HCT116 (cell line): ENCODE data around the gene PAX5.

Source experiments
- EGR1 ChIP-seq: IDR thresholded peaks from 2 replicates; pipeline ENCODE4 v1.6.1; 2012; ENCODE audit warnings: low read depth
- ELF1 ChIP-seq: IDR thresholded peaks from 2 replicates; pipeline ENCODE4 v1.6.1; 2012; ENCODE audit warnings: low read depth, borderline replicate concordance
- EZH2 ChIP-seq: fragments of 200-600 bp; sonication (generic); IDR thresholded peaks from 2 replicates; pipeline ENCODE4 v1.6.1; 2017; ENCODE audit warnings: antibody characterized with exemption, mixed run types
- FOSL1 ChIP-seq: IDR thresholded peaks from 2 replicates; pipeline ENCODE4 v1.6.1; 2012; ENCODE audit warnings: low read depth
- MAX ChIP-seq: IDR thresholded peaks from 2 replicates; pipeline ENCODE4 v1.6.1; 2012
- POLR2A ChIP-seq: IDR thresholded peaks from 2 replicates; pipeline ENCODE4 v1.7.0; 2011; ENCODE audit warnings: borderline replicate concordance; ENCODE audit not compliant: insufficient read depth, insufficient read length; ENCODE audit errors: extremely low read depth
- POLR2AphosphoS5 ChIP-seq: IDR thresholded peaks from 2 replicates; pipeline ENCODE4 v1.6.1; 2011; ENCODE audit warnings: mild to moderate bottlenecking, low read depth, low read length, moderate library complexity
- RAD21 ChIP-seq: IDR thresholded peaks from 2 replicates; pipeline ENCODE4 v1.6.1; 2012; ENCODE audit warnings: low read depth, mild to moderate bottlenecking
- SRF ChIP-seq: IDR thresholded peaks from 2 replicates; pipeline ENCODE4 v1.6.1; 2012; ENCODE audit warnings: low read depth
- TF ChIP-seq, protein P1 (sequence below), 3 experiments: fragments of 200-600 bp in 1 of 3; sonication (generic) in 1 of 3; IDR thresholded peaks in 2 of 3; conservative IDR thresholded peaks in 1 of 3; 2 replicates each; pipeline ENCODE4 v1.5.1; 2012 to 2017; ENCODE audit warnings: low read depth in 2 of 3, low read length in 2 of 3, antibody characterized with exemption in 1 of 3, borderline replicate concordance in 1 of 3, control low read depth in 1 of 3, mild to moderate bottlenecking in 1 of 3, mixed read lengths in 1 of 3, mixed run types in 1 of 3, moderate library complexity in 1 of 3; ENCODE audit not compliant: insufficient read depth in 1 of 3

DNA sequence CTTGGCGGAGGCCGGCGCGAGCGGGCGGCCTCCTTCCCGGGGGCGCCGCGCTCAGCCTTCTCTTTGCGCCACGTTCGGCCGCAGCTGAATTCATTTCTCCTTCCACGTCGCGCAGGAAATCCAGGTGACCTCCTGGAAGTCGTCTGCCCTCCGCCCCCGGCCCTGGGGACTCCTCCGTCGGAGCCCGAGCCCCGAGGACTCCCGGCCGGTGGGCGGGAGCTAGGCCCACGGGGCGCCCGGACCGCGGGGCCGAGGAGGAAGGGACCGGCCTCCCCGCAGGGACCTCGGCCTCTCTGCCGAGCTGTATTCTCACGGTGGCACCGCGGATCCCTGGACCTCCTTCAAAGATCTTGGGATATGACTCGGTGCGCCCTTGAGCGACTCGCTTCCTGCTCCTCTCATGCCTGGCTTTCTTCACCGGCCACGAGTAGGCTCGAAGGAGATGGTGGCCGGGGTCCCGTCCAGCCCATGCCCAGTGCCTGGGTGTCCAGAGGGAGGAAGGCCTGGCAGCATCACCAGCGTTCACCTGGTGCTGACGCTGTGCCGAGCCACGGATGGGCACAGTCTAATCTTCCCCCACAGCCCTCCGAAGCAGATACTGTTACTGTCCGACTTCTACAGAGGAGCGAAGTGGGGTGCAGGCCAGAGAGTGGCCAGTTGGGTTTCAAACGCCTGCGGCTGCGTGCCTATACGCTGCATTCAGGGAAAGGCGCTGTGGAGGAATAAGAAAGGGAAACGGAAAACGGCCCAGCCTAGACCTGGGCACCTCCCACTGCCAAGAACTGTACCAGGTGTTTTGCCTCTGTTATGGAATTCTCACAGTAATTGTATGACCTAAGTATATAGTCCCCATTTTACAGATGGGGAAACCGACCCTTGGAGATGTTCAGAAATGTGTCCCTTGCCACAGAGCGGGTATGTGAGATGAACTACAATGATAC lies 47.3 kb downstream of the PAX5 start:
- TF ChIP-seq, protein P1, sequence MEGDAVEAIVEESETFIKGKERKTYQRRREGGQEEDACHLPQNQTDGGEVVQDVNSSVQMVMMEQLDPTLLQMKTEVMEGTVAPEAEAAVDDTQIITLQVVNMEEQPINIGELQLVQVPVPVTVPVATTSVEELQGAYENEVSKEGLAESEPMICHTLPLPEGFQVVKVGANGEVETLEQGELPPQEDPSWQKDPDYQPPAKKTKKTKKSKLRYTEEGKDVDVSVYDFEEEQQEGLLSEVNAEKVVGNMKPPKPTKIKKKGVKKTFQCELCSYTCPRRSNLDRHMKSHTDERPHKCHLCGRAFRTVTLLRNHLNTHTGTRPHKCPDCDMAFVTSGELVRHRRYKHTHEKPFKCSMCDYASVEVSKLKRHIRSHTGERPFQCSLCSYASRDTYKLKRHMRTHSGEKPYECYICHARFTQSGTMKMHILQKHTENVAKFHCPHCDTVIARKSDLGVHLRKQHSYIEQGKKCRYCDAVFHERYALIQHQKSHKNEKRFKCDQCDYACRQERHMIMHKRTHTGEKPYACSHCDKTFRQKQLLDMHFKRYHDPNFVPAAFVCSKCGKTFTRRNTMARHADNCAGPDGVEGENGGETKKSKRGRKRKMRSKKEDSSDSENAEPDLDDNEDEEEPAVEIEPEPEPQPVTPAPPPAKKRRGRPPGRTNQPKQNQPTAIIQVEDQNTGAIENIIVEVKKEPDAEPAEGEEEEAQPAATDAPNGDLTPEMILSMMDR (IDR thresholded peaks at IDR 0.05 in 2 of 3, conservative IDR thresholded peaks at IDR 0.05 in 1 of 3; ENCODE audit: borderline replicate concordance in 1 of 3, insufficient read depth in 1 of 3, low read depth in 2 of 3, low read length in 2 of 3) = no peak
- TF ChIP-seq POLR2AphosphoS5 (no peak), RAD21 (no peak), POLR2A (no peak), MAX (no peak), FOSL1 (no peak), EZH2 (no peak), EGR1 (no peak), ELF1 (no peak), SRF (no peak)
